Activated naive CD4-positive, alpha-beta T cell treated with anti-CD3 and anti-CD28 coated beads for 36 hours (primary cell): Measurements from ENCODE around the gene DNAJC27. TPM values are rescaled to one million over a fixed set of nuclear protein-coding genes. Genes with fewer than 3 reads are reported as not detected.
"Not testable (repeated sequence)": the region's sequence is repeated elsewhere in the genome, so short reads cannot be mapped to it uniquely, and the experiment has no call there.

Experiments used
- CTCF ChIA-PET: fragments of 350-600 bp; sonication (Branson Sonifier 250); formaldehyde crosslinking; loops from one replicate; lab custom pipeline; 2021; ENCODE audit warnings: antibody characterized with exemption; lab: Charles Lee
- DNase-seq: peaks from one replicate; pipeline ENCODE4 v3.0.0-alpha.2; 2020
- H3K27ac Mint-ChIP-seq: one replicate; pipeline ENCODE4 v1.8.0; 2021; ENCODE audit warnings: mild to moderate bottlenecking, mixed read lengths
- H3K27me3 Mint-ChIP-seq: one replicate; pipeline ENCODE4 v1.8.0; 2021; ENCODE audit warnings: low read depth, mixed read lengths
- H3K36me3 Mint-ChIP-seq: one replicate; pipeline ENCODE4 v1.8.0; 2021; ENCODE audit warnings: low read depth, mixed read lengths
- H3K4me1 Mint-ChIP-seq: one replicate; pipeline ENCODE4 v1.8.0; 2021; ENCODE audit warnings: low read depth, mixed read lengths
- H3K4me3 Mint-ChIP-seq: one replicate; pipeline ENCODE4 v1.8.0; 2021; ENCODE audit warnings: mild to moderate bottlenecking, moderate library complexity, mixed read lengths
- H3K9me3 Mint-ChIP-seq: one replicate; pipeline ENCODE4 v1.8.0; 2021; ENCODE audit warnings: mixed read lengths
- intact Hi-C: fragments of 100-400 bp; cut with micrococcal nuclease; formaldehyde crosslinking; loops from one replicate; pipeline ENCODE4 v1.15.1; 2023
- total RNA-seq, 2 experiments: library from RNA; stranded (reverse); gene quantifications; one replicate each; pipeline ENCODE4 v1.2.3, GENCODE V29; 2021

DNAJC27 gene
- 1 to 10 TPM; 5.3 to 6.0 TPM for total RNA-seq

GRCh38 chr2:24971536-24972314 is at the start of gene DNAJC27:
Gene DNAJC27 (minus strand): TSS chr2:24971955. CDS start chr2:24971904, 51 bp downstream.
- peak within 1 kb of the TSS; percentile 99 for H3K4me3 Mint-ChIP-seq
- H3K27ac Mint-ChIP-seq, result peak within 1 kb of the TSS; percentile 100
- DNase-seq, result peak; percentile 98
- CTCF ChIA-PET, result interaction anchor here (1.0 to 7.2 kb wide), 2 partner anchors 71 to 156 kb away, joined by 3 to 163 read pairs; no protein-coding TSS in a partner anchor
- H3K27me3 Mint-ChIP-seq, result no peaks in the 10 kb centered on the region
- peaks cover 12% of the 10 kb centered on the region for H3K36me3 Mint-ChIP-seq
- intact Hi-C loops, result loop anchor here (1.0 to 10.0 kb wide), 16 partner anchors 51 to 1044 kb away; partner anchors contain the start of genes ADCY3, ASXL2, ATAD2B and CENPO
- no peaks in the 10 kb centered on the region for H3K9me3 Mint-ChIP-seq
- H3K4me1 Mint-ChIP-seq, result peaks cover 20% of the 10 kb centered on the region

- Mint-ChIP-seq H3K36me3 (no peaks in the 10 kb centered on the region), H3K4me1 (no peaks in the 10 kb centered on the region), H3K27ac (no peak overlapping the region), H3K27me3 (peaks cover 2% of the 10 kb centered on the region), H3K4me3 (no peak overlapping the region), H3K9me3 (no peaks in the 10 kb centered on the region)
- CTCF ChIA-PET, result no interaction called here
- no peak for DNase-seq
- intact Hi-C loops, result no loop called here
Observed at GRCh38 chr2:25018681-25019080, 46.9 kb upstream of the DNAJC27 start.

- Mint-ChIP-seq H3K9me3 (no peaks in the 10 kb centered on the region), H3K4me3 (no peak overlapping the region), H3K4me1 (no peaks in the 10 kb centered on the region), H3K27me3 (no peaks in the 10 kb centered on the region), H3K36me3 (no peaks in the 10 kb centered on the region), H3K27ac (no peak overlapping the region)
- DNase-seq, result no peak
- intact Hi-C loops, result no loop called here
- CTCF ChIA-PET, result no interaction called here
Observed at GRCh38 chr2:25014631-25015030, 42.9 kb upstream of the DNAJC27 start.

GRCh38 chr2:25011342-25011741 is 39.6 kb upstream of the DNAJC27 start:
- H3K4me1 Mint-ChIP-seq, H3K27ac Mint-ChIP-seq, H3K4me3 Mint-ChIP-seq, H3K36me3 Mint-ChIP-seq, H3K27me3 Mint-ChIP-seq, intact Hi-C loops, H3K9me3 Mint-ChIP-seq, DNase-seq: not testable (repeated sequence)
- CTCF ChIA-PET, result interaction anchor here (0.7 kb wide), 1 partner anchor 30 kb away, joined by 5 read pairs; no protein-coding TSS in a partner anchor

GRCh38 chr2:25009954-25010353 is 38.2 kb upstream of the DNAJC27 start:
- H3K4me1 Mint-ChIP-seq, result no peaks in the 10 kb centered on the region
- CTCF ChIA-PET, result interaction anchor here (1.1 kb wide), 1 partner anchor 186 kb away, joined by 5 read pairs; no protein-coding TSS in a partner anchor

GRCh38 chr2:25002066-25002465 is 30.3 kb upstream of the DNAJC27 start:
- CTCF ChIA-PET, result no interaction called here
- Mint-ChIP-seq H3K27ac (no peak overlapping the region), H3K4me1 (no peaks in the 10 kb centered on the region)

More at GRCh38 chr2:25009954-25010353, 38.2 kb upstream of the DNAJC27 start:
- H3K9me3 Mint-ChIP-seq, result no peaks in the 10 kb centered on the region
- H3K4me3 Mint-ChIP-seq, result no peak overlapping the region
- no peak for DNase-seq
- H3K27ac Mint-ChIP-seq, result no peak overlapping the region
- no peaks in the 10 kb centered on the region for H3K36me3 Mint-ChIP-seq
- intact Hi-C loops, result no loop called here
- H3K27me3 Mint-ChIP-seq, result no peaks in the 10 kb centered on the region

GRCh38 chr2:25001325-25001637 is 29.5 kb upstream of the DNAJC27 start:
- Mint-ChIP-seq H3K4me3 (no peak overlapping the region), H3K4me1 (no peaks in the 10 kb centered on the region), H3K36me3 (no peaks in the 10 kb centered on the region), H3K27me3 (peaks cover 2% of the 10 kb centered on the region), H3K9me3 (no peaks in the 10 kb centered on the region), H3K27ac (no peak overlapping the region)
- DNase-seq, result no peak
- intact Hi-C loops, result no loop called here
- CTCF ChIA-PET, result no interaction called here

More at GRCh38 chr2:25002066-25002465, 30.3 kb upstream of the DNAJC27 start:
- intact Hi-C loops, result no loop called here
- Mint-ChIP-seq H3K27me3 (peaks cover 2% of the 10 kb centered on the region), H3K36me3 (no peaks in the 10 kb centered on the region), H3K9me3 (no peaks in the 10 kb centered on the region), H3K4me3 (no peak overlapping the region)
- DNase-seq, result no peak

GRCh38 chr2:25000503-25001324 is 29.0 kb upstream of the DNAJC27 start:
- no peak for DNase-seq
- H3K4me1 Mint-ChIP-seq, result no peaks in the 10 kb centered on the region
- CTCF ChIA-PET, result no interaction called here
- no peaks in the 10 kb centered on the region for H3K36me3 Mint-ChIP-seq
- no peak overlapping the region for H3K4me3 Mint-ChIP-seq
- no peaks in the 10 kb centered on the region for H3K9me3 Mint-ChIP-seq
- H3K27ac Mint-ChIP-seq, result no peak overlapping the region
- intact Hi-C loops, result no loop called here
- peaks cover 2% of the 10 kb centered on the region for H3K27me3 Mint-ChIP-seq

- no peaks in the 10 kb centered on the region for H3K4me1 Mint-ChIP-seq
- CTCF ChIA-PET, result no interaction called here
- H3K36me3 Mint-ChIP-seq, result no peaks in the 10 kb centered on the region
- peaks cover 2% of the 10 kb centered on the region for H3K27me3 Mint-ChIP-seq
- intact Hi-C loops, result no loop called here
- H3K27ac Mint-ChIP-seq, result no peak overlapping the region
- H3K4me3 Mint-ChIP-seq, result no peak overlapping the region
- H3K9me3 Mint-ChIP-seq, result no peaks in the 10 kb centered on the region
- DNase-seq, result no peak
Observed at GRCh38 chr2:25000036-25000435, 28.3 kb upstream of the DNAJC27 start.

- H3K27ac Mint-ChIP-seq, H3K4me1 Mint-ChIP-seq, H3K9me3 Mint-ChIP-seq, H3K36me3 Mint-ChIP-seq, H3K4me3 Mint-ChIP-seq, CTCF ChIA-PET, intact Hi-C loops, H3K27me3 Mint-ChIP-seq, DNase-seq: not testable (repeated sequence)
Observed at GRCh38 chr2:24999097-24999496, 27.3 kb upstream of the DNAJC27 start.

GRCh38 chr2:24994146-24994724 is 22.5 kb upstream of the DNAJC27 start:
- Mint-ChIP-seq H3K27me3 (peaks cover 7% of the 10 kb centered on the region), H3K27ac (no peak overlapping the region), H3K4me1 (peaks cover 5% of the 10 kb centered on the region), H3K36me3 (no peaks in the 10 kb centered on the region), H3K4me3 (no peak overlapping the region), H3K9me3 (no peaks in the 10 kb centered on the region)
- intact Hi-C loops, result no loop called here
- DNase-seq, result no peak
- CTCF ChIA-PET, result interaction anchor here (0.6 to 2.9 kb wide), 5 partner anchors 12 to 791 kb away, joined by 3 to 9 read pairs (median 3); no protein-coding TSS in a partner anchor
